Skeletal muscle satellite cell (primary cell): ENCODE measurements around the gene PI4KA.
A peak's percentile ranks its signal among the peaks of the same experiment; 100 is the strongest.

ENCODE experiments used
- H3K27me3 ChIP-seq: 2 replicates; pipeline ENCODE4 v1.7.0; 2013; ENCODE audit warnings: low read length; ENCODE audit not compliant: control insufficient read depth, insufficient read depth
- H3K36me3 ChIP-seq: 2 replicates; pipeline ENCODE4 v1.7.0; 2013; ENCODE audit warnings: mild to moderate bottlenecking, control low read depth, low read length; ENCODE audit not compliant: insufficient read depth
- H3K4me1 ChIP-seq: 2 replicates; pipeline ENCODE4 v1.7.0; 2013; ENCODE audit warnings: low read length; ENCODE audit not compliant: control insufficient read depth, insufficient read depth
- H3K4me2 ChIP-seq: 2 replicates; pipeline ENCODE4 v1.7.0; 2013; ENCODE audit warnings: mild to moderate bottlenecking, low read length
- H3K4me3 ChIP-seq: 2 replicates; pipeline ENCODE4 v1.7.0; 2013; ENCODE audit warnings: low read length
- H3K9ac ChIP-seq: 2 replicates; pipeline ENCODE4 v1.7.0; 2013; ENCODE audit warnings: mild to moderate bottlenecking, low read depth, low read length, moderate library complexity
- H3K9me3 ChIP-seq: replicated peaks from 2 replicates; pipeline ENCODE4 v1.7.0; 2013; ENCODE audit warnings: mild to moderate bottlenecking, control low read depth, low read length

The PI4KA gene

DNA sequence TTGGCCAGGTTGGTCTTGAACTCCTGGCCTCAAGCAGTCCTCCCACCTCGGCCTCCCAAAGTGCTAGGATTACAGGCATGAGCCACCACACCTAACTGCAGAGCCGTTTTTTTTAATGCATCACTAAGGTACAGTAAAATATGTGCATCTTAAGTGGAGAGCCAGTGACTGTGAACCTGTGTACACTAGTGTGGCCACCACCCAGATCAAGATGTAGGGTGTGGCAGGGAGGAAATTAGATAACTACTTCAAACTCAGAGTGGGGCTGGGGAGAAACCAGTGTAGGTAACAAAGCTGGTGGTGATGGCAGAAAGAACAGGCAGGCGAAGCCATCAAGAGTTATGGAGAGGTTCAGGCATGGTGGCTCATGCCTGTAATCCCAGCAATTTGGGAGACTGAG, 14.6 kb upstream of the PI4KA start:
- Histone ChIP-seq H3K9ac (no peak overlapping the region), H3K36me3 (peaks cover 26% of the 10 kb centered on the region), H3K4me2 (no peak overlapping the region), H3K27me3 (no peaks in the 10 kb centered on the region), H3K9me3 (no peaks in the 10 kb centered on the region), H3K4me1 (no peaks in the 10 kb centered on the region), H3K4me3 (no peak overlapping the region)

DNA sequence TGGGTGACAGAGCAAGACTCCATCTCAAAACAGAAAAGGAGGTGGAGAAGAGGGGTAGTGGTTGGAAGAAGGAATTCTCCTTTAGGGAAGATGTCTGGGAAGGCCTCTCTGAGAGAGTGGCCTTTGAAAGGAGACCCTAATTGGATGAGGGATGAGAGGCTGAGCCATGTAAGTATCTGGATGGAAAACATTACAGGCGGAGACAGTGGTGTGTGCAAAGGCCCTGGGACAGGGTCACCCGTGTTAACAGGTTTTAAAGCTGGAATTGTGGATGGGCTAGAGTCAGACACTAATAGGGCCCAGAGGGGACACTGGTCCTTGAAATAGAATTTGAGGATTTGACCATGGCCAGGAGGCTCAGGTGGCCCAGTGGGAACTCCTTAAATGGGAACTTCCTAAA, 10.6 kb upstream of the PI4KA start:
- Histone ChIP-seq H3K4me1 (peaks cover 15% of the 10 kb centered on the region), H3K27me3 (no peaks in the 10 kb centered on the region), H3K4me2 (no peak overlapping the region), H3K9me3 (no peaks in the 10 kb centered on the region), H3K36me3 (peaks cover 21% of the 10 kb centered on the region), H3K4me3 (no peak overlapping the region), H3K9ac (no peak overlapping the region)

DNA sequence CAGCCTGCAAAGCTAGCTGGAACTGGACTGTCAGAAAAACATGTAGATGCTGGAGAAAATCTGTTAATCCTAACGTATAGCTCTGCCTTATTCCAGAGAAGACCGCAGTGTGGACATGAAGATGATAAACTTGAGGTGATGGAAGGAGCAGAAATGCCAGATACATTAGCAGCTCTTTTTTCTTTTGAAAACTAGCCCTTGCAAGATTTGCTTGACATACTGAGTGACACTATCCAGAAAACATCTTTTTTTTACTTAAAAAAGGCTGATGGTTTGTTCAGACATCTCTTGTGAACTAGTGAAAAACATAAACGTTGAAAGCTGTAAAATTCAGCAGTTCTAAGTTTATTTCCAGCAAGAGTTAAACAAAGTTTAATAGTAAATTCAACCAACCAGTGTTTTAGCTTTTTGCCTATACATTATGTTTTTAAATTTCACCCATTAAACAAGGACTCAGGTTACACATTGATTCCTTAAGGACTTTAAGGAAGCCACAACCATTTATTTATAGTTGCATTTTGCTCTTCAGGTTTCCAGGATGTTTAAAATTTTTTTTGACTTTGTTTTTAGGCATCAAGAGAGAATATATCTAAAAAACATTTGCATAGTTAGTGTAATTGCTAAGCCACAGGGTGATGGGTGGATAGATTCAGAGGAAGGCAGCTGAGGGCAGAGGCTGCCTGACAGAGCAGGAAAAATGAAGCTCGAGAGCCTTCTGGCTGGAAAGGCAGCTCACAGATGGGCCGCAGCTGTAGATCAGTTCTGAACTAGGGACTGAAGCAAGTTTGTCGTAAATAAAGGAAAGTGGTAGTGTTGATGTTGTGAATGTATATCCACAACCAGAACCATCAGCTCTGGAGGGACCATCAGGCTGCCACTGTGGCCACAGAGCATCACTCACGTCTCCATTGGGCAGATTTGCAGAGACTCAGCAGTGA, 9.7 kb upstream of the PI4KA start:
- Histone ChIP-seq H3K27me3 (no peaks in the 10 kb centered on the region), H3K9ac (no peak overlapping the region), H3K4me3 (no peak overlapping the region), H3K36me3 (peaks cover 17% of the 10 kb centered on the region), H3K9me3 (no peaks in the 10 kb centered on the region), H3K4me1 (peaks cover 19% of the 10 kb centered on the region), H3K4me2 (no peak overlapping the region)

DNA sequence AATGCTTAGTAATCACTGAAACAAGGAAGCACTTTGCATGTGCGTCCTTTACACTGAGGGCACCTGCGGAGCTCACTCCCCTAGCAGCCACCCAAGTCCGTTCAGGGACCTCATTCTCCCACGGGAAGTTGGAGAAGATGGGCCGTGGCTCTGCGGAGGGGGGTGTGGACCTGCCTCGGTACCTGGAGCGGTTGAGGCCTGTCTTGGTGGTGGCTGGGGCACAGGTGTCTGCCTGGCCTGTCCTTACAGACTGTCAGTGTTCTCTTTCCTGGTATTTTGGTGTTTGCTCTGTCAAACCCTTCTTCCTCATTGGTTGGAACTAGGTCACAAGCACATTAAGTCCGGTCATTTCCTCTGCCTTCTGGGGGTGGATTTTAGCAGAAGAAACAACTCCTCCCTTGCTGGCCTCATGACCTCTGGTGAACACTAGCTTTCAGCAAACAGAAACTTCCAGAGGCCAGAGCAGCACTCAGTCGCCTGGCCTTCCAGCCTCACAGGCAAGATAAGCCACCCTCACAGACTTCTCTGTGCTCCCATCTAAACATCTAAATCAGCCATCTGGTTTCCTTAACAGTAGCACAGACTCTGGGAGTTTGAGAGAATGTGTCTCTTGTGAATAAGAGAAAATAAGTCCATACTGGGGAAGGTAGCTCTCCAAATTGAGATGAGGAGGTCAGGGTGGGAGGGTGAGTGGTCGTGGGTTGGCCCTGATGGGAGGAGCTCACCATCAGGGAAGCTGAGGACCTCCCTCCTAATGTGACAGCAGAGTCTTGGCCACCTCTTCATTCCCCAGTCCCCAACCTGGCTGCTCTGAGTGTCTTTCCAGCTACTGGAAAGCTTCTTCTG, 8.8 kb upstream of the PI4KA start:
- Histone ChIP-seq H3K4me3 (no peak overlapping the region), H3K27me3 (no peaks in the 10 kb centered on the region), H3K36me3 (peaks cover 14% of the 10 kb centered on the region), H3K4me1 (peaks cover 19% of the 10 kb centered on the region), H3K9me3 (no peaks in the 10 kb centered on the region), H3K9ac (no peak overlapping the region), H3K4me2 (no peak overlapping the region)

DNA sequence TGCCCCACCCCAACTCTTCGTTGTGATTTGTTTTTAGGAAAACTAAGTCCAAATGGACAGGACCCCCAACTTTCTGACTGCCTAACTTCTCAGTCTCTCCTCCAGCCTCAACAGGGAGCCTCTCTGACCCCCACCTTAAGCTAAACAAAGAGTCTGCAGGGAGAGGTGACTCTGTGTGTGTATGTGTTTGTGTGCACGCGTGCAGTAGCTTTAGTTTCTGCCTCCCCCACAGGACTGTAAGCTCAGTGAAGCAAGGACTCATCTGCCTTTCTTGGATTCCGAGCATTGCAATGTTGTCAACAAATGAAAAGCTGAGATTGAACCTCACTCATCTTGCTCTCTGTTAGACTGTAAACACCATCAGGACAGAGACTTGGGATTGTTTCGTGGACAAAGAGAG, 8.1 kb upstream of the PI4KA start:
- Histone ChIP-seq H3K4me1 (peaks cover 19% of the 10 kb centered on the region), H3K9ac (no peak overlapping the region), H3K4me3 (no peak overlapping the region), H3K4me2 (no peak overlapping the region), H3K27me3 (no peaks in the 10 kb centered on the region), H3K36me3 (peaks cover 15% of the 10 kb centered on the region), H3K9me3 (no peaks in the 10 kb centered on the region)

DNA sequence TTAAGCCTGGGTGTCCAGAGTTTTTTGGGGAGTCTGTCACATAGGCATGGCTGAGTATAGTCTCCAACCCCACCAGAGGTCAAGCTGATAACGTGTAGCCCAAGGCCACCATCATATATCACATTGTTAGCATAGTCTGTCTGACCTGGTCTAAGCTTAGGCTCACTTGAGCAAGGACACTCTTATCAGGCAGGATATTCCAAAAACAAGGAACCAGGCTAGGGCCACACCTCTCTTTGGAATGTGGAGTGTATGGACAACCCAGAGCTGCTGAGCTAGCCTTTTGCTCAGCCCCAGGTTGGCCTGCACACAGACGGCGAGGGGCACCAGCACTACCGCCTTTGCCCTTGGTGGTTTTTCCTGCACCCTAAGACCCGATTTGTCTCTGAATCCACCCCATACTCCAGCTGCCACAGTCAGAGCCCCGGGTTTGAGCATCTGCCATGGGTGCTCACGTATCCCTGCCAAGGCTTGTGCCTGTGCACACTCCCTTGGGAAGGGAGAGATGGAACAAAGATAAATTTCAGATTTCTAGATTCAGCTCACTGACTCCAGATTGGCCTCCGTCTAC, 7.3 kb upstream of the PI4KA start:
- H3K9me3 ChIP-seq, result no peaks in the 10 kb centered on the region
- H3K9ac ChIP-seq, result no peak overlapping the region
- peaks cover 19% of the 10 kb centered on the region for H3K4me1 ChIP-seq
- H3K27me3 ChIP-seq, result no peaks in the 10 kb centered on the region
- H3K36me3 ChIP-seq, result peaks cover 15% of the 10 kb centered on the region
- H3K4me3 ChIP-seq, result no peak overlapping the region
- H3K4me2 ChIP-seq, result no peak overlapping the region

DNA sequence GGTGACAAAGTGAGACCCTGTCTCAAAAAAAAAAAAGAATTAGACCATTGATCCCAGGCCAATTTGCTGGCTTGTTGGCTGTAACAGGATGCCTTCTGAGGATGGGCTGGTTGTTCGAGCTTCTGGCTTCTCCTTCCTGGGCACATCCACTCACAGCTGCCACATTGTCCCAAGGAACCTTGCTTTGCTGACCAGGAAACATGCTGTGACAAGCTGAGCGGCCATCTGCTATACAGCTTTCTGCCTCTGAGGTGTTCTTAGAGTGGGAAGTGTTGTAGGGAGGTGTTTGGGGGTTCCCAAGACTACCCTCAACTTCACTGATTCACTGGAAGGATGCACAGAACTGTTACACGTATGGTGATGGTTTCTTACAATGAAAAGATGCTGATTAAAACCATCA, 6.7 kb upstream of the PI4KA start:
- no peaks in the 10 kb centered on the region for H3K9me3 ChIP-seq
- H3K36me3 ChIP-seq, result peaks cover 10% of the 10 kb centered on the region
- H3K27me3 ChIP-seq, result no peaks in the 10 kb centered on the region
- H3K4me1 ChIP-seq, result peaks cover 19% of the 10 kb centered on the region
- H3K4me3 ChIP-seq, result no peak overlapping the region
- no peak overlapping the region for H3K4me2 ChIP-seq
- no peak overlapping the region for H3K9ac ChIP-seq

DNA sequence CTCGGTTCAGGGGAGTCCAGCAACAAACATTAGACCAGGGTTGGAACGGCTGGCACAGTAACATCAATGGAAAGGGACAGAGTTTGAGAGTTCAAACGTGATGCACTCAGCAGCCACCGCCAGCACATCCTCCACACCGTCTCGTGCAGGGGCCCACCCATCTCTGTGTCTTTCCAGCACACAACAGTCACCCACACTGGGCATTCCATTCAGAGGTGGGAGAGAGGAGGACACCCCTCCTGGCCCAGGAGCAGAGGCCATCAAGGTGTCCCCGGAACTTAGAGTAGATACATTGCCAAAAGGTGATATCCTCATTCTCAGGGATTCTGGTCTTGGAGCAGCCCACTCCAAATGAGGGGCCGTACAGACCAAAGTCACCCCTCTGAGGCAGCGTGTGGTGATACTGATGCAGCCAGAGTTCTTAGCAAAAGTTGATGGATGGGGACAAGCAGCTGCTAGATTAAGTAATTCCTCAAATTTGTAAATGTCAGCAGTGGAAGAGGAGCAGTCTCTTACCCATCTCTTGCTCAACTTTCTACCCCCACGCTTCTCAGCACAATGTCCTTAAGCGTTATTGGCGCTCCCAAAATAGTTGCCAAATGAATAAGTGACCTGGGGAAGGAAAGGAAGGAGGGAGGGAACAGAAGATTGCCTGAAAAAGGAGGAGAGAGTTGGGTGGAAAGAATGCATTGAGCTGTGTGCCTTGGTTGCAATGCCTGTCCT, 5.7 kb upstream of the PI4KA start:
- H3K36me3 ChIP-seq, result peaks cover 7% of the 10 kb centered on the region
- H3K4me1 ChIP-seq, result peaks cover 24% of the 10 kb centered on the region
- no peak overlapping the region for H3K4me3 ChIP-seq
- peak overlapping the region; percentile 9 for H3K4me2 ChIP-seq
- H3K27me3 ChIP-seq, result no peaks in the 10 kb centered on the region
- no peak overlapping the region for H3K9ac ChIP-seq
- no peaks in the 10 kb centered on the region for H3K9me3 ChIP-seq

DNA sequence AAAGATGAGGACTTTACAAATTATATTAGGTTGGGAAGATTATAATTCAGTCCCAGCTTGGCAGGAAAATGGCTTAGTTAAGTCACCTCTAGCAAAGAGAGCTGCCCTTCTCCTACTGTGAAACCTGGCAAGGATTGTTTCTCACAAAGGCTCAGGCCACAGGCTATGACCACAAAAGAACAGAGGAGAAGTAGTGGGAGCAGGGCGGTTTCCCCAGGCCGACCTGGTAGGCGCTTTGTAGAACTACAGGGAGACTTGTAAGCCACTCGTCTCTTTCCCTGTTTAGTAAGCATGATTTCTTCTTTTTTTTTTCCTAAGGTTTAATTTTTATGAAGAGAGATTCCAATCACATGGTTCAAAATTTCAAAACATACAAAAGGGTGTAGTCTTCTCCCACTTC, 4.8 kb upstream of the PI4KA start:
- H3K4me1 ChIP-seq, result peaks cover 26% of the 10 kb centered on the region

DNA sequence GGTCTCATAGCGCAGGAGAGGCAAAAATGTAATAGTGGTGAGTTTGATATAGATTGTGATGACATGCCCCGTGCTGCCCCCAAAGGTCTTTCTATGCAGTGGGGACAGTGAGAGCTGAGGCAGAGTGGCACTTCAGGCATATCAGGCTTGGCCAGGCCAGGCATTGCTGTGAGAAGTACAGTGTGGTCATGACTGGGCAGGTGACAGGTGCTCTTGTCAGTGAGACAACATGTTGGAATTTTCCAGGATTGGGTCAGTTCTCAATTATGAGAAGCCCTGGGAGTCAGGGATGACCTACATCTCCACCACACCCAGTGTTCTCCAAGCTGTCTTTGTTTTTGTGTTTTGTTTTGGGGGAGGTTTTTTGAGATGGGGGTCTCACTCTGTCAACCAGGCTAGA, 3.9 kb upstream of the PI4KA start:
- Histone ChIP-seq H3K27me3 (no peaks in the 10 kb centered on the region), H3K9ac (no peak overlapping the region), H3K4me1 (peaks cover 29% of the 10 kb centered on the region), H3K4me2 (no peak overlapping the region), H3K4me3 (no peak overlapping the region), H3K9me3 (no peaks in the 10 kb centered on the region), H3K36me3 (peaks cover 7% of the 10 kb centered on the region)

More for the DNA sequence above, 4.8 kb upstream of the PI4KA start:
- Histone ChIP-seq H3K4me3 (no peak overlapping the region), H3K36me3 (peaks cover 7% of the 10 kb centered on the region), H3K9ac (no peak overlapping the region), H3K9me3 (no peaks in the 10 kb centered on the region), H3K27me3 (no peaks in the 10 kb centered on the region), H3K4me2 (no peak overlapping the region)

DNA sequence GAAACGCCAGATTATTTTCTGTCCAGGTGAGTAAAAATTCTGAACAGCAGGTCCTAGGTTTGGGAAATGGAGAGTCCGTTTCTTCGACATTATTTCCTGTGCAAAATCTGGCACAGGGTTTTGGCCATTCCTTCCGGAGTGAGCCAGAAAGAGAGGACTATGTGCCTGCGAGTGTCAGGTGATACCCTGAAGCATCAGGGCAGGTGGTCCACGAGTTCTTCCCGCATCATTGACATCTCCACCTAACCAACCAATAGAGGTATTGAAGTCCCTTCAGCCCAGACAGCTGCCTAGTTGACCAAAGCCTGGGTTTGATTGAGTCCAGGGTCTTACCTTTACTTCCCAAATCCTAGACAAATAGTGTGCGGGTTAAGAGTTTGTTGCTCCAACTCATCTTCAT, 1.0 kb upstream of the PI4KA start:
- Histone ChIP-seq H3K4me2 (peak overlapping the region; percentile 94), H3K4me1 (peaks cover 33% of the 10 kb centered on the region), H3K9me3 (no peaks in the 10 kb centered on the region), H3K36me3 (peaks cover 5% of the 10 kb centered on the region), H3K4me3 (peak overlapping the region; percentile 85), H3K27me3 (no peaks in the 10 kb centered on the region), H3K9ac (peak overlapping the region; percentile 87)
